ENCODE data around the gene CRYM.

GRCh38 chr16:21324267-21324666 lies 46.2 kb upstream of the CRYM start:
- TF ChIP-seq TAF1 (IDR thresholded peaks at IDR 0.05; ENCODE audit: borderline replicate concordance, low read depth, low read length) = no peak
- TF ChIP-seq POLR2AphosphoS5 (IDR thresholded peaks at IDR 0.05; ENCODE audit: low read depth, low read length) = no peak
